Measurements from ENCODE around the gene ISG20. TPM values are rescaled to one million over a fixed set of nuclear protein-coding genes. Genes with fewer than 3 reads are reported as not detected.

ISG20 gene
- total RNA-seq, 4 donors from 2014 or later = 3.9 to 35.9 (median 13.2) TPM

GRCh38 chr15:88657326-88658069 lies 18.7 kb downstream of the ISG20 start:
- TF ChIP-seq POLR2A (IDR thresholded peaks at IDR 0.05) (no peak), CTCF (IDR thresholded peaks at IDR 0.05) (peak; percentile 45 to 70 (median 56))
- intact Hi-C loops (cut with DNase I; ENCODE audit: low total_unique reads) = no loop called here
- Histone ChIP-seq H3K4me3 (no peak overlapping the region), H3K27me3 (peaks cover 0 to 5% of the 10 kb centered on the region in 2 donors), H3K27ac (no peak overlapping the region), H3K36me3 (no peaks in the 10 kb centered on the region), H3K9me3 (no peaks in the 10 kb centered on the region), H3K4me1 (no peaks in the 10 kb centered on the region)
- DNase-seq = peak in 1 of 2 donors; percentile 37

GRCh38 chr15:88658070-88658965 lies 19.5 kb downstream of the ISG20 start:
- intact Hi-C loops (cut with DNase I; ENCODE audit: low total_unique reads) = no loop called here

DNA sequence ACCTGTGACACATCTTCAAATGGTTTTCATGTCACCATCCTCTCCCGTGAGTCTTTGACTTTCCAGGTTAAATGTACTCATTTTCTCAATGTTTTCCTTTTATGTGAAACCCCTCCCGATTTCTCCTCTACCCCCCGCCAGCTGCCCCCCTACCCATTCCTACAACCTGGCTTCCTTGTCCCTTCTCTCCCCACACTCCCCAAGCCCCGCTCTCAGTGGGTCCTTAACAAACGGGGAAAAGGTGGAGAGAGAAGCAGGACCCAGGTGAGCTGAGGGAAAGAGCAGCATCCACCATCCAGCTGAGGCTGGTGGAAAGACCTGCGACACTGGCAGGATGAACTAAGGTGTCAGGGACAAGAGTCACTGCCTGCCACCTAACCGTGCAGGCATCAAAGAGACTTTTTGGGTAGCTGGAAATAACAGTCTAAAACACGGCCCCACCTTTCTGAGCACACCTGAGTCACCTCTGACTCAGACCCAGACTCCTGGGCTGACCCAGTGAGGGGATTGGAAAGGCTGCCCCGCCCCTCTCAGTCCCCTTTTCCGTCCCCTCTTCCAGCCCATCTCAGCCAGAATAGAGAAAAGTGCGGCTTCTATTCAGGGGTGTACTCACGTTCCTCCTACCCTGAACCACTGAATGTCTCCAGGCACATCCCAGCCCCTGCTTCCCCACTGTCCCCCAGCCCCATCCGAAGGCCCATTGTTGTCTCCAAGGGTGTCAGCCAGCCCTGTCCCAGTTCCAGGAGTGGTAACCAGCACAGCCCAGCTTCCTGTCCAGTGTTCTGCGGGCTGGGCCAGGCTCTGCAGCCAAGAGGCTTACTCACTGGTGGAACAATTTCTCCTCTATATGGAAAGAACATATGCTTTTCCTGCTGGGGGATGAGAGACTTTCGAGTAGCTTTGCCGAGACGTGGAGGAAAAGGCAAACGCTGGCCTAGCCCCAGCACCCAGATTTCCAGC lies 20.4 kb downstream of the ISG20 start:
- no peak overlapping the region for H3K27ac ChIP-seq
- no peak overlapping the region for H3K4me3 ChIP-seq
- no peaks in the 10 kb centered on the region for H3K4me1 ChIP-seq
- no peak for DNase-seq
- no peaks in the 10 kb centered on the region for H3K36me3 ChIP-seq
- peaks cover 0 to 5% of the 10 kb centered on the region in 2 donors for H3K27me3 ChIP-seq
- intact Hi-C loops (cut with DNase I; ENCODE audit: low total_unique reads) = no loop called here
- no peaks in the 10 kb centered on the region for H3K9me3 ChIP-seq
- TF ChIP-seq POLR2A (IDR thresholded peaks at IDR 0.05) (no peak), CTCF (IDR thresholded peaks at IDR 0.05) (no peak)

More at GRCh38 chr15:88658070-88658965, 19.5 kb downstream of the ISG20 start:
- Histone ChIP-seq H3K4me1 (no peaks in the 10 kb centered on the region), H3K27ac (no peak overlapping the region), H3K9me3 (no peaks in the 10 kb centered on the region), H3K27me3 (peaks cover 0 to 5% of the 10 kb centered on the region in 2 donors), H3K4me3 (no peak overlapping the region), H3K36me3 (no peaks in the 10 kb centered on the region)
- TF ChIP-seq CTCF (IDR thresholded peaks at IDR 0.05) = no peak
- TF ChIP-seq POLR2A (IDR thresholded peaks at IDR 0.05) = no peak
- no peak for DNase-seq

DNA sequence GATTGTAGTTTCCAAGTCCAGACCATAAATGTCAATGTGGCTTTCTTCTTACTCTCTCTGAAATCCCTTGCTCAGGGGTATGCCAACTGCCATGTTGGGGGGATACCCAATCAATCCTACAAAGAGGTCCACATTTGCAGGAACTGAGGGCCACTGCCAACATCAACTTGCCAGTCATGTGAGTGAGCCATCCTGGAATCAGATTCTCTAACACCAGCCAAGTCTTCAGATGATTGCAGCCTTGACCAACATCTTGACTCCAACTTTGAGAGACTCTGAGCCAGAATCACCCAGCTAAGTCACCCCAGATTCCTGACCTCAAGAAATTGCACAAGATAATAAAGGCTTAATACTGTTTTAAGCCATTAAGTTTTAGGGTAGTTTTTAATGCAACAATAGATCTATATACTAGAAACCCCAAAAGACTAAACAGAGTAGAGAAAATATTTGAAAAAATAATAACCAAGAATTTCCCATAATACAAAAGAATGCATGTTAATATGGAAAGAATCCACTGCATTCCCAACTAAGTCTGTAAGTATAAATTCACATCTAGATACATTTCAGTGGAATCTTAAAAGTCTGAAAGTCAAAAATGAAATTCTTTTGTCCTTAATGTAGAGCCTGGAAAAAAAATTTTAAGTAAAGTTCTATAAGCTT lies 22.4 kb downstream of the ISG20 start:
- H3K36me3 ChIP-seq = no peaks in the 10 kb centered on the region
- no peak for DNase-seq
- intact Hi-C loops (cut with DNase I; ENCODE audit: low total_unique reads) = no loop called here

More for the DNA sequence above, 22.4 kb downstream of the ISG20 start:
- TF ChIP-seq CTCF (IDR thresholded peaks at IDR 0.05) (no peak), POLR2A (IDR thresholded peaks at IDR 0.05) (no peak)
- Histone ChIP-seq H3K4me3 (no peak overlapping the region), H3K4me1 (no peaks in the 10 kb centered on the region), H3K27ac (no peak overlapping the region), H3K9me3 (no peaks in the 10 kb centered on the region), H3K27me3 (peaks cover 0 to 5% of the 10 kb centered on the region in 2 donors)

Measured in uterus (tissue), 4 donors.